Activated B cell treated with CpG ODN at 0.5 μM for 24 hours (primary cell): ENCODE measurements around the gene RHOD. TPM values are rescaled to one million over a fixed set of nuclear protein-coding genes. Genes with fewer than 3 reads are reported as not detected.

Experiments
- ATAC-seq: fragments of 200-7000 bp; cut with Tn5 transposase; one replicate; pipeline ENCODE4 v1.10.0; 2021; ENCODE audit warnings: low read depth, mild to moderate bottlenecking, moderate library complexity
- CTCF ChIA-PET: fragments of 350-600 bp; sonication (Branson Sonifier 250); formaldehyde crosslinking; loops from one replicate; lab custom pipeline; 2021; ENCODE audit warnings: antibody characterized with exemption; lab: Charles Lee
- POLR2A ChIA-PET: fragments of 350-600 bp; sonication (Branson Sonifier 250); formaldehyde crosslinking; loops from one replicate; lab custom pipeline; 2021; ENCODE audit warnings: antibody characterized with exemption; lab: Charles Lee
- DNase-seq: peaks from one replicate; pipeline ENCODE4 v3.0.0; 2022
- H3K27ac Mint-ChIP-seq: one replicate; pipeline ENCODE4 v1.8.0; 2020; ENCODE audit warnings: mixed read lengths
- H3K27me3 Mint-ChIP-seq: one replicate; pipeline ENCODE4 v1.8.0; 2021; ENCODE audit warnings: mixed read lengths
- H3K36me3 Mint-ChIP-seq: one replicate; pipeline ENCODE4 v1.8.0; 2021; ENCODE audit warnings: low read depth, mixed read lengths
- H3K4me1 Mint-ChIP-seq: one replicate; pipeline ENCODE4 v1.8.0; 2021; ENCODE audit warnings: mixed read lengths
- H3K4me3 Mint-ChIP-seq: one replicate; pipeline ENCODE4 v1.8.0; 2020; ENCODE audit warnings: mild to moderate bottlenecking, mixed read lengths
- H3K9me3 Mint-ChIP-seq: one replicate; pipeline ENCODE4 v1.8.0; 2020; ENCODE audit warnings: mixed read lengths
- intact Hi-C: fragments of 100-400 bp; cut with micrococcal nuclease; formaldehyde crosslinking; loops from one replicate; pipeline ENCODE4 v1.15.1; 2024
- total RNA-seq: library from RNA; stranded (reverse); gene quantifications from 2 replicates; pipeline ENCODE4 v1.2.3, GENCODE V29; 2022
- TF ChIP-seq, protein P1 (sequence below): fragments of 200-600 bp; IDR thresholded peaks from one replicate; pipeline ENCODE4 v1.8.0; 2022; ENCODE audit warnings: antibody characterized with exemption, mild to moderate bottlenecking

Gene RHOD
- total RNA-seq, 1 donor from 2014 or later, result not detected

DNA sequence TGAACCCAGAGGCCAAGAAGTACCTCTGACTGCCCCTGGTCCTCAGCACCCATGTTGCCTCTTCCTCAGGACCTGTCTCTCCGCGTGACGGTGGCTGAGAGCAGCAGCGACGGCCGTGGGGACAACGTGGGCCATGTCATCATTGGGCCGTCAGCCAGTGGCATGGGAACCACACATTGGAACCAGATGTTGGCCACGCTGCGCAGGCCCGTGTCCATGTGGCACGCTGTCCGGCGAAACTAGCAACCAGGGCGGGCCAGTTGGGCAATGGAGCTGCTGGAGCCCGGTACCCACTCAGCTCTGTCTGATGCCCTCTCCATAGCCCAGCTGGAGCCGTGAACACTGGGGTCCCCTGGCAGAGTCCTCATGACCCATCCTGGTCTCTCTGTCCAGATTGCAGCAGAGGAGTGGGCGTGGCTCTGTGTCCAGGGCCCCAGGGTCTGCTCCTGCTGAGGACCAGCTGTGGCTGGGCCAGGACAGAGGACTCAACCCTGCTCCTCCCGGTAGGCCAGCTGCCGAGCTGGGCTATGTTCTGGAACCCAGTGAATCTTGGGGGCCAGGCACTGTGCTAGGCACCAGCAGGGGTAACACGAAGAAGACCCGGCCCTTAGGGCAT is 8.0 kb upstream of the RHOD start:
- POLR2A ChIA-PET, result interaction anchor here (0.5 kb wide), 1 partner anchor 56 kb away, joined by 6 read pairs; no protein-coding TSS in a partner anchor
- Mint-ChIP-seq H3K4me1 (peaks cover 11% of the 10 kb centered on the region), H3K27ac (no peak overlapping the region), H3K27me3 (peaks cover 36% of the 10 kb centered on the region), H3K36me3 (no peaks in the 10 kb centered on the region), H3K9me3 (no peaks in the 10 kb centered on the region), H3K4me3 (no peak overlapping the region)
- CTCF ChIA-PET, result no interaction called here
- TF ChIP-seq, protein P1, sequence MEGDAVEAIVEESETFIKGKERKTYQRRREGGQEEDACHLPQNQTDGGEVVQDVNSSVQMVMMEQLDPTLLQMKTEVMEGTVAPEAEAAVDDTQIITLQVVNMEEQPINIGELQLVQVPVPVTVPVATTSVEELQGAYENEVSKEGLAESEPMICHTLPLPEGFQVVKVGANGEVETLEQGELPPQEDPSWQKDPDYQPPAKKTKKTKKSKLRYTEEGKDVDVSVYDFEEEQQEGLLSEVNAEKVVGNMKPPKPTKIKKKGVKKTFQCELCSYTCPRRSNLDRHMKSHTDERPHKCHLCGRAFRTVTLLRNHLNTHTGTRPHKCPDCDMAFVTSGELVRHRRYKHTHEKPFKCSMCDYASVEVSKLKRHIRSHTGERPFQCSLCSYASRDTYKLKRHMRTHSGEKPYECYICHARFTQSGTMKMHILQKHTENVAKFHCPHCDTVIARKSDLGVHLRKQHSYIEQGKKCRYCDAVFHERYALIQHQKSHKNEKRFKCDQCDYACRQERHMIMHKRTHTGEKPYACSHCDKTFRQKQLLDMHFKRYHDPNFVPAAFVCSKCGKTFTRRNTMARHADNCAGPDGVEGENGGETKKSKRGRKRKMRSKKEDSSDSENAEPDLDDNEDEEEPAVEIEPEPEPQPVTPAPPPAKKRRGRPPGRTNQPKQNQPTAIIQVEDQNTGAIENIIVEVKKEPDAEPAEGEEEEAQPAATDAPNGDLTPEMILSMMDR, result no peak
- intact Hi-C loops, result no loop called here
- ATAC-seq, result no peak
- DNase-seq, result no peak

DNA sequence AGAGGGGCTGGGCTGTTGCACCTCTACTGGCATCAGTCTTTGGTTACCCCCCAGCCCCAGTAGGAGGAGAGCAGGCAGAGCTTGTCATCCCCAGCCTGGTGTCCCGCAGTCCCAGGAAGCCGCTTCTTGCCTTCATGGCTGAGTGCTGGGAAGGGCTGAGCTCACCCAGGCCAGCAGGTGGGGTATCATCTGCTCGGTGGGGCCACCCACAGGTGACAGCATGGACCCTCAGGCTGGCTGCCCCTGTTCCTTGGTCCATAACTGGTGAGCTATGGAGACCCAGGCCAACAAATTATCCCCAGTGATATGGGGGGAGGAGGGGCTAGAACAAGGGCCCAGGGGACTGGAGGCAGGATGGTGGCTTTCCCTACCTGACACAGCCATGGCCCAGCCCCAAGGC is 6.5 kb upstream of the RHOD start:
- H3K27ac Mint-ChIP-seq, result no peak overlapping the region
- intact Hi-C loops, result no loop called here
- H3K4me3 Mint-ChIP-seq, result no peak overlapping the region
- CTCF ChIA-PET, result no interaction called here
- DNase-seq (no peak), ATAC-seq (no peak)
- POLR2A ChIA-PET, result interaction anchor here (0.6 kb wide), 1 partner anchor 505 kb away, joined by 5 read pairs; no protein-coding TSS in a partner anchor
- TF ChIP-seq, protein P1, result no peak
- peaks cover 10% of the 10 kb centered on the region for H3K4me1 Mint-ChIP-seq
- H3K27me3 Mint-ChIP-seq, result peaks cover 33% of the 10 kb centered on the region
- H3K36me3 Mint-ChIP-seq, result no peaks in the 10 kb centered on the region
- H3K9me3 Mint-ChIP-seq, result no peaks in the 10 kb centered on the region

DNA sequence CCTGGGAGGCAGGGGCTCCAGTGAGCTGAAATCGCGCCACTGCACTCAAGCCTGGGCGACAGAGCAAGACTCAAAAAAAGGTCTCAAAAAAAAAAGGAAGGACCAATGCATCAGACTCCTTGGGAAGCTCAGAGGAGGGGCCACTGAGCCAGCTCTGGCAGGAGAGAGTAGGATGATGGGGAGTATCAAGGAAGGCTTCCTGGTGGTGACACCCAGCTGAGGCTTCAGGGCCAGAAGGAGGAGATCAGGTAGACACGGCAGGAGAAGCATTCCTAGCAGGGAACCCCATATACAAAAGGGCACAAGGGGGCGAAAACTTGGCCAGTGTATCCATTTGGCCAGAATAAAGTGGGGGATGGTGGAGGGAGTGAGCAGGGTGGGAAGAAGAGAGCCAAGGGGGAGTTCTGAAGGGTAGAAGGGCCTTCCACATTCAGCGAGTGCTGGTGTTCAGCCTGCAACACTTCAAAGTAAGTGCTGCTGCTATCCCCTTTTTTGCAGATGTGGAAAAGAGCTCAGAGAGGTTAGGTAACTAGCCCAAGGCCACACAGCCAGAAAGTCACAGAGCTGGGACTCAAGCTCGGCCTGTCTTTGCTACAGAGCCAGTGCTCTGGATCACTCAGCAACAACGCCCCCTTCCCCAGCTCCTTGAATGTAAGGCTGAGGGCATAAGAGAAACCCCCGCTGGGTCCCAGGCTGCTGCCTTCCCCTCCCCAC is 5.3 kb upstream of the RHOD start:
- H3K4me3 Mint-ChIP-seq, result no peak overlapping the region
- no peak for ATAC-seq
- ChIA-PET CTCF (no interaction called here), POLR2A (no interaction called here)
- H3K36me3 Mint-ChIP-seq, result no peaks in the 10 kb centered on the region
- H3K9me3 Mint-ChIP-seq, result no peaks in the 10 kb centered on the region
- H3K4me1 Mint-ChIP-seq, result peaks cover 11% of the 10 kb centered on the region
- TF ChIP-seq, protein P1, result no peak
- no peak for DNase-seq
- no peak overlapping the region for H3K27ac Mint-ChIP-seq
- H3K27me3 Mint-ChIP-seq, result peaks cover 31% of the 10 kb centered on the region
- intact Hi-C loops, result no loop called here

DNA sequence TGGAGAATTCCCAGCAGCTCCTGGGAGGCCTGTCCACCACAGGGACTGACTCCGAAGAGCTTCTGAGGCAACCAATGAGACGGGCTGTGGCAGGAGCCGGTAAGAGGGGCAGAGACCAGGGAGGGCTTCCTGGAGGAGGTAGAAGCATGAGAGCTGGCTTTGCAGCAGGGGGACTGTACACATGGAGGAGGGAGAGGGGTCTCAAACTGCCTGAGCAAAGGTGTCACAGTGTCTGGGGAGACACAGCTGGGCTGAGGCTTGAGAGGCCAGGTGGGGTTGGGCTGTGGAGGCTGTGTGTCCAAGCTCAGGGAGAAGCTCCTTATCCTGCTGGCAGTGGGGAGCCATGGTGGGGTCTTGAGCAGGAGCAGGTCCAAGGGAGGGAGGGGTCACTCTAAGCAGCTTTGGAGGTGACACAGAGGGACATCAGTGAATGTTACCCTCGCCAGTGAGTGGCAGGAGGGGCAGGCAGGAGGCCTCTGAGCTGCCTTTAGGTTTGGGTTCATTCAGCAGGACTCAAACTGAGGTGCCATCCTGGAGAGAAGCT is 4.6 kb upstream of the RHOD start:
- CTCF ChIA-PET, result no interaction called here

DNA sequence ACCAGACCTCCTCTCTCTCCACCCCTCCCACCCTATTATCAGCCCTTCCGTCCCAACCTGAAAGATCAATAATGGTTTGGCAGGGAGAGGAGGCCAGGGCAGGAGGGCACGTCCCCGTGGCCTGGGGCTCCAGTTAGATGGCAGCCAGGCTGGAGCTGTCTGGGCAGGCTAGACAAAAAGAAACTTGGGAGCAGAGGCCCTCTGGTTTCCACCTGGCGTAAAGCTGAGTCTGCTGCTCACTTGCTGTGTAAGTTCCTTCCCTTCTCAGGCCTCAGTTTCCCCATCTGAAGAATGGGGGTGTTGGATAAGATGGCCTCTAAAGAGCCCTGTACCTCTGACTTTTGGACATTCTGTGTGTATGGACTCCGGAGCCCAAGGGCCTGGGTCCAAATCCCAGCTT is 3.8 kb upstream of the RHOD start:
- ATAC-seq, result no peak
- POLR2A ChIA-PET, result no interaction called here

More for the DNA sequence above, 4.6 kb upstream of the RHOD start:
- H3K27ac Mint-ChIP-seq, result no peak overlapping the region
- no peak for DNase-seq
- H3K9me3 Mint-ChIP-seq, result no peaks in the 10 kb centered on the region
- intact Hi-C loops, result no loop called here
- H3K27me3 Mint-ChIP-seq, result peaks cover 25% of the 10 kb centered on the region
- no peaks in the 10 kb centered on the region for H3K36me3 Mint-ChIP-seq
- TF ChIP-seq, protein P1, result no peak
- POLR2A ChIA-PET, result no interaction called here
- no peak overlapping the region for H3K4me3 Mint-ChIP-seq
- H3K4me1 Mint-ChIP-seq, result peaks cover 9% of the 10 kb centered on the region
- no peak for ATAC-seq

More for the DNA sequence above, 3.8 kb upstream of the RHOD start:
- CTCF ChIA-PET, result no interaction called here
- DNase-seq, result no peak
- Mint-ChIP-seq H3K9me3 (no peaks in the 10 kb centered on the region), H3K27ac (no peak overlapping the region), H3K4me3 (no peak overlapping the region), H3K36me3 (no peaks in the 10 kb centered on the region), H3K4me1 (peaks cover 9% of the 10 kb centered on the region), H3K27me3 (peaks cover 25% of the 10 kb centered on the region)
- TF ChIP-seq, protein P1, result no peak
- intact Hi-C loops, result no loop called here
